AG04450 (cell line): ENCODE measurements around the gene BTBD9. TPM values are rescaled to one million over a fixed set of nuclear protein-coding genes. Genes with fewer than 3 reads are reported as not detected.

ENCODE experiments used
- CTCF ChIA-PET: fragments of 300-600, 350-600 bp; formaldehyde crosslinking; extraction: SDS; loops from one replicate; lab custom pipeline; 2022; ENCODE audit warnings: antibody characterized with exemption, inconsistent platforms; lab: Charles Lee
- POLR2A ChIA-PET: fragments of 350-600 bp; formaldehyde crosslinking; extraction: SDS; loops from one replicate; lab custom pipeline; 2021; ENCODE audit warnings: antibody characterized with exemption, inconsistent platforms; lab: Yijun Ruan, JAX
- DNase-seq: peaks from one replicate; pipeline ENCODE4 v3.0.0-alpha.2; 2011; ENCODE audit warnings: low read depth, low spot score
- H3K27ac ChIP-seq: one replicate; pipeline ENCODE4 v1.5.1; 2012; ENCODE audit warnings: low read depth, low read length, control low read depth
- H3K27me3 ChIP-seq: one replicate; pipeline ENCODE4 v1.6.0; 2012; ENCODE audit warnings: low read length; ENCODE audit not compliant: control insufficient read depth, insufficient read depth
- H3K4me3 ChIP-seq: 2 replicates; pipeline ENCODE4 v1.5.1; 2011; ENCODE audit warnings: mild to moderate bottlenecking, low read depth, low read length, control low read depth
- H3K9me3 ChIP-seq: 2 replicates; pipeline ENCODE4 v1.5.1; 2012; ENCODE audit warnings: low read length; ENCODE audit not compliant: control insufficient read depth, insufficient read depth
- polyA plus RNA-seq: library from polyadenylated mRNA; depleted of rRNA; stranded (reverse); fragments of >200 nt; gene quantifications from 2 replicates; pipeline ENCODE4 v1.2.3, GENCODE V29; 2011
- TF ChIP-seq, protein P1 (sequence below): IDR thresholded peaks from 2 replicates; pipeline ENCODE4 v1.5.1; 2011; ENCODE audit warnings: low read depth, low read length, control low read depth, inconsistent platforms

The BTBD9 gene
- polyA plus RNA-seq, 1 experiment = 7.2 TPM

DNA sequence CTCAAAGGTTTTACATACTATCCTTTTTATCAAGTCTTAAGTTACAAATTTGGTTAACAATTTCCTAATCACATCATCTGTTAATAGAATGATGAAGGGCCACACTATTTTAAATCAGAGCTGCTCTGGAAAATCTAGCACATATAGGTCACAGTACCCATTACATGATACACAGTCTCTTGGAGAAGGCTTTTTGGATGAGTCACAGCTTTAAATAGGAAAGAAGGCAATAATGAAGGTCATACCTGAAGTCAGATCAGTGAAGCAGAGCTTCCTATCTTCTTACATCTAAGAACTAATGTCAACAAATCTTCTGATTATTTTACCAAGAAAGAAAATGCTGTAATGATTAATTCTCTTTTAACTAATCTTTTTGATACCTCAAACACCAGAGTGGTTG is 248.5 kb downstream of the BTBD9 start:
- Histone ChIP-seq H3K4me3 (no peak overlapping the region), H3K27ac (no peak overlapping the region), H3K27me3 (no peaks in the 10 kb centered on the region), H3K9me3 (no peaks in the 10 kb centered on the region)
- ChIA-PET POLR2A (interaction anchor here (1.1 kb wide), 1 partner anchor 11 kb away, joined by 4 read pairs; no protein-coding TSS in a partner anchor), CTCF (interaction anchor here (0.6 kb wide), 1 partner anchor 11 kb away, joined by 3 read pairs; no protein-coding TSS in a partner anchor)
- DNase-seq = no peak
- TF ChIP-seq, protein P1, sequence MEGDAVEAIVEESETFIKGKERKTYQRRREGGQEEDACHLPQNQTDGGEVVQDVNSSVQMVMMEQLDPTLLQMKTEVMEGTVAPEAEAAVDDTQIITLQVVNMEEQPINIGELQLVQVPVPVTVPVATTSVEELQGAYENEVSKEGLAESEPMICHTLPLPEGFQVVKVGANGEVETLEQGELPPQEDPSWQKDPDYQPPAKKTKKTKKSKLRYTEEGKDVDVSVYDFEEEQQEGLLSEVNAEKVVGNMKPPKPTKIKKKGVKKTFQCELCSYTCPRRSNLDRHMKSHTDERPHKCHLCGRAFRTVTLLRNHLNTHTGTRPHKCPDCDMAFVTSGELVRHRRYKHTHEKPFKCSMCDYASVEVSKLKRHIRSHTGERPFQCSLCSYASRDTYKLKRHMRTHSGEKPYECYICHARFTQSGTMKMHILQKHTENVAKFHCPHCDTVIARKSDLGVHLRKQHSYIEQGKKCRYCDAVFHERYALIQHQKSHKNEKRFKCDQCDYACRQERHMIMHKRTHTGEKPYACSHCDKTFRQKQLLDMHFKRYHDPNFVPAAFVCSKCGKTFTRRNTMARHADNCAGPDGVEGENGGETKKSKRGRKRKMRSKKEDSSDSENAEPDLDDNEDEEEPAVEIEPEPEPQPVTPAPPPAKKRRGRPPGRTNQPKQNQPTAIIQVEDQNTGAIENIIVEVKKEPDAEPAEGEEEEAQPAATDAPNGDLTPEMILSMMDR = no peak

DNA sequence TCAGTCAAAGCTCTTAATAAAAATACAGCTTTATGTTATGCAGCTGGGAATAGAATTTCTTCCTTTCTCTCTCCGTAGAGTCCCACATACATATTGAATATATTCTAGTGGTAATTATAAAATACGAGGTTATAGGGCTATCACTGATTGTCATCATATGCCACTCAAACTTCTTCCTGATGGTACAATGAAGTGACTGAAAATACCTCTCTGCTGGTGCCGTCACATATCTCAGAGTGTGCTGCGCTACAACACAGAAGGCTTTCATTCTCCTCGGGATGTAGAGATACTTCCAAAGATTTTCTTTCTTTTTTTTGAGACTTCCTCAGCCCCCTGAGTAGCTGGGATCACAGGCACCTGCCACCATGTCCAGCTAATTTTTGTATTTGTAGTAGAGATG is 249.9 kb downstream of the BTBD9 start:
- Histone ChIP-seq H3K9me3 (no peaks in the 10 kb centered on the region), H3K27ac (no peak overlapping the region), H3K27me3 (no peaks in the 10 kb centered on the region), H3K4me3 (no peak overlapping the region)
- ChIA-PET CTCF (no interaction called here), POLR2A (no interaction called here)
- TF ChIP-seq, protein P1 = no peak
- DNase-seq = no peak

DNA sequence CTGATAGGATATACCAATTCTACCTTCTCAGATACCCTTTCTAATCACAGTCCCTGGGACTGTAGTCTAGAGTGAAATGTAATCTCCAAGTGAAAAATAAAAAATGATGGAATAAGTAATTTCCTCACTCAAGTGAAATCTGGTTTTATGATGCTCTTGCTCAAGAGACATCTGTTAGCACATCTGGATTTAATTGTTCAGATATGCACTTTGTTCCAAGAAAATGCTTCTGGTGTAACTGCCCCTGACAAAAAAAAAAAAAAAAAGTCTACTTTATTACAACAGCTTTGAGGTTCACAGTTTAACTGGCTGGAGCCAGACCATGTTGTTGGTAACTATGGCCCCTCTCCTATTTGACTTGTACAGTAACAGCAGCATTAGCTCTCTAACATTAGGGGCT is 251.8 kb downstream of the BTBD9 start:
- Histone ChIP-seq H3K27ac (no peak overlapping the region), H3K27me3 (no peaks in the 10 kb centered on the region), H3K4me3 (no peak overlapping the region), H3K9me3 (no peaks in the 10 kb centered on the region)
- TF ChIP-seq, protein P1 = no peak
- POLR2A ChIA-PET = interaction anchor here (0.6 kb wide), 1 partner anchor 590 kb away, joined by 4 read pairs; no protein-coding TSS in a partner anchor
- DNase-seq = peak; percentile 38
- CTCF ChIA-PET = interaction anchor here (0.6 to 1.2 kb wide), 2 partner anchors 286 to 780 kb away, joined by 3 to 4 read pairs; no protein-coding TSS in a partner anchor

DNA sequence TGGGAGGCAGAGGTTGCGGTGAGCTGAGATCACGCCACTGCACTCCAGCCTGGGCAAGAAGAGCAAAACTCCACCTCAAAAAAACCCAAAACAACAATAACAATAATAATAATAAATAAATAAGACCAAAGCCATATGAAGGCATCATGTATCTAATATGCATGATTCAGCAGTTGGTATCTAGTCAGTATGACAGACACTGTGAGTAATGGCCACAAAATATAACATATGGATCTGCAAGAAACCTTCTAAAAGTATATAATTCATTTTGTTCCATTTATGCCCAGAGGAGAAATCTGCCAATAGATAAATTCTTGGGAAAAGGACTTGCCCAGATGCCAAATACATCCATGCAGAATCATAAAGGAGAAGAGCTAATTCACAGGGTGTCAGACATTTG is 252.3 kb downstream of the BTBD9 start:
- Histone ChIP-seq H3K9me3 (no peaks in the 10 kb centered on the region), H3K4me3 (no peak overlapping the region), H3K27ac (no peak overlapping the region), H3K27me3 (no peaks in the 10 kb centered on the region)
- ChIA-PET POLR2A (no interaction called here), CTCF (no interaction called here)
- TF ChIP-seq, protein P1 = no peak
- no peak for DNase-seq

DNA sequence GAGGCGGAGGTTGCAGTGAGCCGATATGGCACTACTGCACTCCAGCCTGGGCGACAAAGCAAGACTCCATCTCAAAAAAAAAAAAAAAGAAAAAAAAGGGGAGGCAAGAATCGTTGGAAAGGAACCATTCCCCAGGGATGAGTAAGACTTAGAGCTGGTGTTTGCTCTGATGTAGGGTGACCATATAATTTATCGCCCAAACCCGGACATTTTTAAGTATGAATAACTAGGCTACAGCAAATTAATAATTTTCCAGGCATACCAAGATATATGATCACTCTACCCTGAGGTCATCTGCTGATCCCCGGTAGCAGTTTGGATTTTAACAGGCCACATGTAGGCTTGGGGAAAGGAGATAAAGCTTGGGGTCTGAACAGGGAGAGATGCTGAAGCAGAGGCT is 260.9 kb downstream of the BTBD9 start:
- Histone ChIP-seq H3K27ac (no peak overlapping the region), H3K27me3 (no peaks in the 10 kb centered on the region), H3K4me3 (no peak overlapping the region), H3K9me3 (no peaks in the 10 kb centered on the region)
- POLR2A ChIA-PET = interaction anchor here (0.7 kb wide), 1 partner anchor 84 kb away, joined by 3 read pairs; no protein-coding TSS in a partner anchor
- TF ChIP-seq, protein P1 = no peak
- CTCF ChIA-PET = no interaction called here
- no peak for DNase-seq
